Esophagus squamous epithelium (tissue), 5 donors: Measurements from ENCODE around the gene SMPD2. TPM values are rescaled to one million over a fixed set of nuclear protein-coding genes. Genes with fewer than 3 reads are reported as not detected.

Source experiments
- DNase-seq: peaks from one replicate; lab custom pipeline; 2025; lab: John Stamatoyannopoulos, UW
- H3K27ac ChIP-seq, 4 donors: fragments of 200-600 bp; sonication (generic); one replicate each; pipeline ENCODE4 v1.5.1; 2016 to 2019; ENCODE audit warnings: mild to moderate bottlenecking in 1 of 4
- H3K27me3 ChIP-seq, 4 donors: fragments of 200-600 bp; sonication (generic); 1 replicate in 3 of 4; 2 replicates in 1 of 4; pipeline versions ENCODE4 v1.5.1 to v1.6.0; 2017 to 2021; ENCODE audit warnings: antibody characterized with exemption in 1 of 4
- H3K36me3 ChIP-seq, 3 donors: fragments of 200-600 bp; sonication (generic); one replicate each; pipeline ENCODE4 v1.5.1; 2016 to 2019
- H3K4me1 ChIP-seq, 3 donors: fragments of 200-600 bp; sonication (generic); one replicate each; pipeline ENCODE4 v1.5.1; 2017 to 2019
- H3K4me3 ChIP-seq, 4 donors: fragments of 200-600 bp; sonication (generic); 1 replicate in 3 of 4; 2 replicates in 1 of 4; pipeline ENCODE4 v1.5.1; 2016 to 2019; ENCODE audit warnings: mild to moderate bottlenecking in 2 of 4, moderate library complexity in 1 of 4
- H3K9me3 ChIP-seq, 3 donors: fragments of 200-600 bp; sonication (generic); one replicate each; pipeline ENCODE4 v1.5.1; 2016 to 2019
- POLR2A ChIP-seq, 4 donors: fragments of 450-650 bp; IDR thresholded peaks; one replicate each; pipeline ENCODE4 v1.6.1; 2017; ENCODE audit warnings: antibody characterized with exemption in 4 of 4, mild to moderate bottlenecking in 4 of 4, moderate library complexity in 3 of 4
- WGBS, 2 donors: methylation state at CpG; one replicate each; pipeline ENCODE4 v1.1.5; 2018; 5-methylcytosine and 5-hydroxymethylcytosine counted together
- intact Hi-C: fragments of 100-400 bp; cut with DNase I; formaldehyde crosslinking; loops from one replicate; pipeline ENCODE4 v1.15.0; 2022
- total RNA-seq, 4 donors: library from RNA; depleted of rRNA; stranded (reverse); fragments of >200 nt; gene quantifications; one replicate each; pipeline ENCODE4 v1.1.0, GENCODE V29; 2016
- TF ChIP-seq, protein P1 (sequence below), 6 experiments: fragments of 450-650 bp in 4 of 6; fragments of 200-600 bp in 2 of 6; sonication (generic) in 2 of 6; IDR thresholded peaks; one replicate each; pipeline ENCODE4 v1.5.1; 2016 to 2019; ENCODE audit warnings: antibody characterized with exemption in 6 of 6, mild to moderate bottlenecking in 4 of 6, moderate library complexity in 4 of 6
- donor health status: DM: yes; HTN: yes; CAD: no.

The SMPD2 gene, protein sequence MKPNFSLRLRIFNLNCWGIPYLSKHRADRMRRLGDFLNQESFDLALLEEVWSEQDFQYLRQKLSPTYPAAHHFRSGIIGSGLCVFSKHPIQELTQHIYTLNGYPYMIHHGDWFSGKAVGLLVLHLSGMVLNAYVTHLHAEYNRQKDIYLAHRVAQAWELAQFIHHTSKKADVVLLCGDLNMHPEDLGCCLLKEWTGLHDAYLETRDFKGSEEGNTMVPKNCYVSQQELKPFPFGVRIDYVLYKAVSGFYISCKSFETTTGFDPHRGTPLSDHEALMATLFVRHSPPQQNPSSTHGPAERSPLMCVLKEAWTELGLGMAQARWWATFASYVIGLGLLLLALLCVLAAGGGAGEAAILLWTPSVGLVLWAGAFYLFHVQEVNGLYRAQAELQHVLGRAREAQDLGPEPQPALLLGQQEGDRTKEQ
- 10 to 100 TPM; 10.6 to 28.1 (median 24.0) TPM for total RNA-seq

DNA sequence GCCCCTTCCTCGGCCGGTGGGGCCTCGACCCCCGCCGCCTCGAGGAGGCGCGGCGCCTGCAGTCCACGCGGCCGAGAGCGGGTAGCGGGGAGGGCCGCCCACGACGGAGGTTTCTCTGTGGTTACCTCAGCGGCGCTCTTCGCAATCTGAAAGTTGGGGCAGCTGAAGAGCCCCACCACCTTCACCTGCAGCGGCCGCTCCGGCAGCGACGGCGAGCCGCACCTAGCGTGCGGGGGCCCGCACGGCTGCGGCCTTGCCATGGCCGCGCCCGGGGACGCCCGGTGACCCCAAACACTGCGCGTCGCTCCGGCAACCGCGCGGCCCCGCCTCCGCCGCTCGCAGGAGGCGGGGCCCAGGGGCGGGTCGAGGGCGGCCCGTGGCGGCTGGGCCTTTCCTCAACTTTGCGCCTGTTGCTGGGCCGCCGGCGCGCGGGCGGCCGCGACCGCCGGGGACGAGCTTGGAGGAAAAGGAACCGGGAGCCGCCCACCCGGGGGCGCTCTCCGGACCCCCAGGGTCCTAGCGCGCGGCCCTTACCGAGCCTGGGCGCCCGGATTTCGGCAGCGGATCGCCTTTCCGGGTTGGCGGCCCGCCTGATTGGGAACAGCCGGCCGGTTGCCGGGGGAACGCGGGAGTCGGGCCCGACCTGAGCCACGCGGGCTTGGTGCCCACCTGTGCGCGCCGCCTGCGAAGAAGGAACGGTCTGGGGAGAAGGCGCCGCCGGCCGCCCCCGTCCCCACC lies at the start of gene SMPD2, which contains the start of gene PPIL6:
TSS of gene SMPD2 (plus strand) at position 394 of the 738 bp plus-strand sequence. CDS start 398 bp downstream, outside the sequence.
TSS of gene PPIL6 (minus strand) at position 298 of the 738 bp plus-strand sequence. CDS start at position 260, 38 bp downstream.
- intact Hi-C loops: no loop called here
- H3K27me3 ChIP-seq: no peaks in the 10 kb centered on the region
- DNase-seq: peak; percentile 26
- TF ChIP-seq POLR2A (IDR thresholded peaks at IDR 0.05): peak in 2 of 4 donors; percentile 27 to 59
- TF ChIP-seq, protein P1, sequence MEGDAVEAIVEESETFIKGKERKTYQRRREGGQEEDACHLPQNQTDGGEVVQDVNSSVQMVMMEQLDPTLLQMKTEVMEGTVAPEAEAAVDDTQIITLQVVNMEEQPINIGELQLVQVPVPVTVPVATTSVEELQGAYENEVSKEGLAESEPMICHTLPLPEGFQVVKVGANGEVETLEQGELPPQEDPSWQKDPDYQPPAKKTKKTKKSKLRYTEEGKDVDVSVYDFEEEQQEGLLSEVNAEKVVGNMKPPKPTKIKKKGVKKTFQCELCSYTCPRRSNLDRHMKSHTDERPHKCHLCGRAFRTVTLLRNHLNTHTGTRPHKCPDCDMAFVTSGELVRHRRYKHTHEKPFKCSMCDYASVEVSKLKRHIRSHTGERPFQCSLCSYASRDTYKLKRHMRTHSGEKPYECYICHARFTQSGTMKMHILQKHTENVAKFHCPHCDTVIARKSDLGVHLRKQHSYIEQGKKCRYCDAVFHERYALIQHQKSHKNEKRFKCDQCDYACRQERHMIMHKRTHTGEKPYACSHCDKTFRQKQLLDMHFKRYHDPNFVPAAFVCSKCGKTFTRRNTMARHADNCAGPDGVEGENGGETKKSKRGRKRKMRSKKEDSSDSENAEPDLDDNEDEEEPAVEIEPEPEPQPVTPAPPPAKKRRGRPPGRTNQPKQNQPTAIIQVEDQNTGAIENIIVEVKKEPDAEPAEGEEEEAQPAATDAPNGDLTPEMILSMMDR (IDR thresholded peaks at IDR 0.05): peak in 2 of 6 experiments; percentile 16 to 21
- 0% methylated on average over 11 of the region's 102 CpGs; no CpG with 5 or more reads in 1 of the 2 donors for WGBS, 2 donors
- peaks cover 9 to 55% (median 19%) of the 10 kb centered on the region in 3 donors for H3K4me1 ChIP-seq
- peaks cover 0 to 31% (median 11%) of the 10 kb centered on the region in 3 donors for H3K36me3 ChIP-seq
- H3K4me3 ChIP-seq: peak within 1 kb of the TSS; percentile 66 to 92 (median 81)
- peak within 1 kb of the TSS; percentile 85 to 92 (median 88) for H3K27ac ChIP-seq
- no peaks in the 10 kb centered on the region for H3K9me3 ChIP-seq

DNA sequence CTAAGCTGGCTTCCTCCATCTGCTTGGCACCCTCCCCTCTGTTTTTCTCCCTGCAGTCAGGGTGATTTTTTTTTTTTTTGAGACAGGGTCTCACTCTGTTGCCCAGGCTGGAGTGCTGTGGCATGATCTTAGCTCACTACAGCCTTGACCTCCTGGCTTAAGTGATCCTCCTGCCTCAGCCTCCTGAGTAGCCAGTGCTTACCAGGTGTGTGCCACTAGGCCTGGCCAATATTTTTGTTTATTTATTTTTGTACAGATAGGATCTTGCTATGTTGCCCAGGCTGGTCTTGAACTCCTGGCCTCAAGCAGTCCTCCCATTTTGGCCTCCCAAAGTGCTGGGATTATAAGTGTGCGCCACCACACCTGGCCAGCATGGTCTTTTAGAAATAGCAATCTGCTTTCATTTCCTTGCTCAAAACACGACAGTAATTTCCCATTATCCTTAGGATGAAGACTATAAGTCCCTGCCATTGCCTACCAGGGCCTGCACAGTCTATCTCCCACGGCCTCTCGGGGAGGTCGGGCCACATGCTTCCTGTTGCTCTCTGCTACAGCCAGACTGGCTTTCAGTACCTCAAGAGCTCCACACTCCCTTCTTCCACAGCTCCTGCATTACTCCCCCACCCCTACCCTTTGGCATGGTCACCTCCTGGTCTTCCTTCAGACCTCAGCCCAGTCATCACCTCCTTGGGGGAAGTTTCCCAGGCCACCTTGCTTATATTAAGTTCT lies 47.2 kb upstream of the SMPD2 start:
- Histone ChIP-seq H3K27me3 (no peaks in the 10 kb centered on the region), H3K4me1 (peaks cover 0 to 21% (median 0%) of the 10 kb centered on the region in 3 donors), H3K4me3 (no peak overlapping the region), H3K36me3 (no peaks in the 10 kb centered on the region), H3K9me3 (no peaks in the 10 kb centered on the region), H3K27ac (peak overlapping the region in 2 of 4 donors; percentile 1 to 13)
- DNase-seq: no peak
- intact Hi-C loops: no loop called here
- WGBS, 2 donors: 75 to 79% methylated on average over 5 of the region's 5 CpGs
- TF ChIP-seq, protein P1 (IDR thresholded peaks at IDR 0.05): no peak
- TF ChIP-seq POLR2A (IDR thresholded peaks at IDR 0.05): no peak

DNA sequence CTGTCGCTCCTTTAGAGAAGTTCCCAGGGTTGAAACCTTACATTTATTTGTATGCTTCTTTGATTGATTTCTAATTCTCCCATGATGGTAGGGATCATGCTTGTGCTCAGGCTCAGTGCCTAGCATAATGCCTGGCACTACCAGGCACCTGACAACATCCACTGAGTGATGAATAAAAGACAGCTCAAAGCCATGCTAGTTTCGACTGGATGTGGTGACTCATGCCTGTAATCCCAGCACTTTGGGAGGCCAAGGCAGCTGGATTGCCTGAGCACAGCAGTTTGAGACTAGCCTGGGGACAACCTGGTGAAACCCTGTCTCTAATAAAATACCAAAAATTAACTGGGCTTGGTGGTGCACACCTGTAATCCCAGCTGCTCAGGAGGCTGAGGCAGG lies 46.6 kb upstream of the SMPD2 start:
- H3K9me3 ChIP-seq: no peaks in the 10 kb centered on the region
- 38 to 51% methylated on average over 1 to 2 of the region's 2 CpGs for WGBS, 2 donors
- intact Hi-C loops: no loop called here
- no peaks in the 10 kb centered on the region for H3K27me3 ChIP-seq
- H3K4me3 ChIP-seq: no peak overlapping the region
- TF ChIP-seq, protein P1 (IDR thresholded peaks at IDR 0.05): no peak
- no peak for TF ChIP-seq POLR2A (IDR thresholded peaks at IDR 0.05)
- H3K4me1 ChIP-seq: peaks cover 0 to 21% (median 0%) of the 10 kb centered on the region in 3 donors
- H3K36me3 ChIP-seq: no peaks in the 10 kb centered on the region
- DNase-seq: no peak
- peak overlapping the region in 2 of 4 donors; percentile 1 to 13 for H3K27ac ChIP-seq

DNA sequence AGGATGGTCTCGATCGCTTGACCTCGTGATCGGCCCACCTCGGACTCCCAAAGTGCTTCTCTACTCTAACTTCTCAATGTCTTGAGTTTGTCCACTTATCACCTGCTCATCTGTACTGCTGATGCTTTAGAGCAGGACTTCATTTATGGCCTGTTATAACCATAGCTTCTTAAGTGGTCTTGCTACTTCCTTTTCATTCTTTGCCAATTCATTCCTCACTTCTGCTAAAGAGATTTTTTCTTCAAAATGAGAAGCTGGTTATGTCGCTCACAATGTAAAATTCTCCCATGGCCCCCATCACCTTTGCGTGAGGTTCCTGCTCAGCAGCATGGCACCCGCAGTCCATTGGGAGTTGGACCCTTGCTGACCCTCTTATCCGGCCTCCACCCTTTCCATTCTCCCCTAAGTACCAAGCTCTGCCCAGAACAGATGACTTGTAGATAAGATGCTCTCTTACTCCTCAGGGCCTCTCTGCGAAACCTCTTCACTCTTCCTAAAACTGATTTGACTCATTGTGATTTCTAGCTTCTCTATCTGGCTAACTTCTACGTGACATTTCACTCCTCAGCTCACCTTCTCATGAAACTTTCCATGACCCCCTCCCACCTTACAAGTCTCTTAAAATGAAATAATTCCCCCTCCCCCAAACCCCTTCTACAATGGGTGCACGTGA lies 44.3 kb upstream of the SMPD2 start:
- DNase-seq: no peak
- Histone ChIP-seq H3K9me3 (no peaks in the 10 kb centered on the region), H3K27me3 (no peaks in the 10 kb centered on the region), H3K4me3 (no peak overlapping the region), H3K36me3 (no peaks in the 10 kb centered on the region), H3K27ac (no peak overlapping the region), H3K4me1 (peaks cover 0 to 11% (median 0%) of the 10 kb centered on the region in 3 donors)
- TF ChIP-seq, protein P1 (IDR thresholded peaks at IDR 0.05): no peak
- TF ChIP-seq POLR2A (IDR thresholded peaks at IDR 0.05): no peak
- intact Hi-C loops: no loop called here
- WGBS, 2 donors: 94% methylated on average over 12 of the region's 12 CpGs
